Left lung (tissue), 10 donors: Measurements from ENCODE around the gene ENTPD3. TPM values are rescaled to one million over a fixed set of nuclear protein-coding genes. Genes with fewer than 3 reads are reported as not detected.

Experiments
- ATAC-seq: fragments of 200-7000 bp; cut with Tn5 transposase; one replicate; pipeline ENCODE4 v1.9.1; 2020; ENCODE audit warnings: moderate library complexity
- DNase-seq, 4 donors: peaks; one replicate each; pipeline ENCODE4 v3.0.0-alpha.2; 2013 to 2020
- H3K27ac ChIP-seq, 2 donors: fragments of 200-600 bp; sonication (generic) in 1 of 2; one replicate each; pipeline versions ENCODE4 v1.5.0 to v1.8.0; 2020 to 2021
- H3K27me3 ChIP-seq, 2 donors: fragments of 200-600 bp; sonication (generic) in 1 of 2; one replicate each; pipeline versions ENCODE4 v1.5.0 to v1.8.0; 2020 to 2021
- H3K36me3 ChIP-seq, 2 donors: fragments of 200-600 bp; sonication (generic) in 1 of 2; one replicate each; pipeline versions ENCODE4 v1.5.0 to v1.8.0; 2020 to 2021
- H3K4me1 ChIP-seq, 2 donors: fragments of 200-600 bp; one replicate each; pipeline ENCODE4 v1.8.0; 2021
- H3K4me3 ChIP-seq, 2 donors: fragments of 200-600 bp; sonication (generic) in 1 of 2; one replicate each; pipeline versions ENCODE4 v1.5.0 to v1.8.0; 2020 to 2021; ENCODE audit warnings: mild to moderate bottlenecking in 1 of 2
- H3K9me3 ChIP-seq, 2 donors: fragments of 200-600 bp; sonication (generic) in 1 of 2; one replicate each; pipeline versions ENCODE4 v1.5.0 to v1.8.0; 2020 to 2021
- CTCF ChIP-seq, 2 donors: fragments of 200-600 bp; sonication (generic) in 1 of 2; IDR thresholded peaks; one replicate each; pipeline versions ENCODE4 v1.5.0 to v1.8.0; 2021; ENCODE audit warnings: antibody characterized with exemption in 2 of 2
- intact Hi-C, 2 donors: fragments of 100-400 bp; cut with DNase I; formaldehyde crosslinking; loops; one replicate each; pipeline versions ENCODE4 v1.11.2 to v1.14.2; 2022
- polyA plus RNA-seq, 6 donors: library from polyadenylated mRNA; unstranded; fragments of 120-200 nt; gene quantifications; one replicate each; pipeline ENCODE4 v1.2.1, GENCODE V29; 2013; ENCODE audit not compliant: insufficient read length in 6 of 6
- total RNA-seq, 2 donors: library from RNA; stranded (reverse); fragmentation: NEBNext Ultra II Directional; extraction: Animal tissue kit (Norgen Biotek cat#: 25700); gene quantifications; one replicate each; pipeline ENCODE4 v1.2.1, GENCODE V29; 2021
- donor health status: DM: no; HTN: yes; CAD: no.
- donor health status: DM: no; HTN: no; CAD: no.

Gene ENTPD3
- total and polyA plus RNA-seq, 8 donors: 4.5 to 11.9 (median 8.8) TPM

GRCh38 chr3:40417845-40418543 is 31.0 kb downstream of the ENTPD3 start:
- Histone ChIP-seq H3K4me3 (no peak overlapping the region), H3K4me1 (no peaks in the 10 kb centered on the region), H3K36me3 (no peaks in the 10 kb centered on the region), H3K27ac (no peak overlapping the region), H3K9me3 (no peaks in the 10 kb centered on the region), H3K27me3 (no peaks in the 10 kb centered on the region)
- DNase-seq (no peak), ATAC-seq (no peak)
- TF ChIP-seq CTCF (IDR thresholded peaks at IDR 0.05): no peak
- intact Hi-C loops: no loop called here

GRCh38 chr3:40422861-40423260 is 35.9 kb downstream of the ENTPD3 start:
- Histone ChIP-seq H3K4me1 (no peaks in the 10 kb centered on the region), H3K4me3 (no peak overlapping the region), H3K9me3 (no peaks in the 10 kb centered on the region), H3K36me3 (peaks cover 0 to 6% of the 10 kb centered on the region in 2 donors), H3K27ac (no peak overlapping the region), H3K27me3 (no peaks in the 10 kb centered on the region)
- intact Hi-C loops: no loop called here
- ATAC-seq (no peak), DNase-seq (no peak)
- TF ChIP-seq CTCF (IDR thresholded peaks at IDR 0.05): no peak

GRCh38 chr3:40427045-40427669 is 40.2 kb downstream of the ENTPD3 start:
- no peak overlapping the region for H3K4me3 ChIP-seq
- TF ChIP-seq CTCF (IDR thresholded peaks at IDR 0.05): no peak
- peaks cover 0 to 6% of the 10 kb centered on the region in 2 donors for H3K36me3 ChIP-seq
- no peaks in the 10 kb centered on the region for H3K27me3 ChIP-seq
- ATAC-seq (no peak), DNase-seq (no peak)
- no peaks in the 10 kb centered on the region for H3K9me3 ChIP-seq
- no peak overlapping the region for H3K27ac ChIP-seq
- no peaks in the 10 kb centered on the region for H3K4me1 ChIP-seq
- intact Hi-C loops: no loop called here

GRCh38 chr3:40432793-40433192 is 45.8 kb downstream of the ENTPD3 start:
- Histone ChIP-seq H3K4me1 (no peaks in the 10 kb centered on the region), H3K9me3 (no peaks in the 10 kb centered on the region), H3K27ac (no peak overlapping the region), H3K27me3 (no peaks in the 10 kb centered on the region), H3K4me3 (no peak overlapping the region), H3K36me3 (no peaks in the 10 kb centered on the region)
- ATAC-seq: no peak
- intact Hi-C loops: no loop called here
- peak in 1 of 2 donors; percentile 10 for TF ChIP-seq CTCF (IDR thresholded peaks at IDR 0.05)
- DNase-seq: no peak

GRCh38 chr3:40437889-40438288 is 50.9 kb downstream of the ENTPD3 start:
- H3K4me1 ChIP-seq: no peaks in the 10 kb centered on the region
- no peaks in the 10 kb centered on the region for H3K9me3 ChIP-seq

More at GRCh38 chr3:40437889-40438288, 50.9 kb downstream of the ENTPD3 start:
- no peak for DNase-seq
- Histone ChIP-seq H3K27ac (no peak overlapping the region), H3K4me3 (no peak overlapping the region), H3K36me3 (no peaks in the 10 kb centered on the region), H3K27me3 (no peaks in the 10 kb centered on the region)
- no peak for TF ChIP-seq CTCF (IDR thresholded peaks at IDR 0.05)
- no peak for ATAC-seq
- intact Hi-C loops: no loop called here
